22Rv1 (cell line): ENCODE measurements around the gene LGALS16.

ENCODE experiments used
- H3K27ac ChIP-seq: fragments of 450-650 bp; 2 replicates; pipeline ENCODE4 v1.5.1; 2017
- ZFX ChIP-seq: fragments of 450-650 bp; IDR thresholded peaks from 2 replicates; pipeline ENCODE4 v1.6.1; 2017; ENCODE audit warnings: antibody characterized with exemption, borderline replicate concordance
- TF ChIP-seq, protein P1 (sequence below): fragments of 450-650 bp; IDR thresholded peaks from 2 replicates; pipeline ENCODE4 v1.5.1; 2017; ENCODE audit warnings: mild to moderate bottlenecking

Gene LGALS16

GRCh38 chr19:39705578-39706188 lies 50.0 kb downstream of the LGALS16 start:
- TF ChIP-seq ZFX, result no peak
- TF ChIP-seq, protein P1, sequence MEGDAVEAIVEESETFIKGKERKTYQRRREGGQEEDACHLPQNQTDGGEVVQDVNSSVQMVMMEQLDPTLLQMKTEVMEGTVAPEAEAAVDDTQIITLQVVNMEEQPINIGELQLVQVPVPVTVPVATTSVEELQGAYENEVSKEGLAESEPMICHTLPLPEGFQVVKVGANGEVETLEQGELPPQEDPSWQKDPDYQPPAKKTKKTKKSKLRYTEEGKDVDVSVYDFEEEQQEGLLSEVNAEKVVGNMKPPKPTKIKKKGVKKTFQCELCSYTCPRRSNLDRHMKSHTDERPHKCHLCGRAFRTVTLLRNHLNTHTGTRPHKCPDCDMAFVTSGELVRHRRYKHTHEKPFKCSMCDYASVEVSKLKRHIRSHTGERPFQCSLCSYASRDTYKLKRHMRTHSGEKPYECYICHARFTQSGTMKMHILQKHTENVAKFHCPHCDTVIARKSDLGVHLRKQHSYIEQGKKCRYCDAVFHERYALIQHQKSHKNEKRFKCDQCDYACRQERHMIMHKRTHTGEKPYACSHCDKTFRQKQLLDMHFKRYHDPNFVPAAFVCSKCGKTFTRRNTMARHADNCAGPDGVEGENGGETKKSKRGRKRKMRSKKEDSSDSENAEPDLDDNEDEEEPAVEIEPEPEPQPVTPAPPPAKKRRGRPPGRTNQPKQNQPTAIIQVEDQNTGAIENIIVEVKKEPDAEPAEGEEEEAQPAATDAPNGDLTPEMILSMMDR, result no peak

GRCh38 chr19:39708594-39708993 lies 52.9 kb downstream of the LGALS16 start:
- TF ChIP-seq ZFX, result no peak
- TF ChIP-seq, protein P1, result no peak
- H3K27ac ChIP-seq, result no peak overlapping the region

More at GRCh38 chr19:39705578-39706188, 50.0 kb downstream of the LGALS16 start:
- H3K27ac ChIP-seq, result no peak overlapping the region

DNA sequence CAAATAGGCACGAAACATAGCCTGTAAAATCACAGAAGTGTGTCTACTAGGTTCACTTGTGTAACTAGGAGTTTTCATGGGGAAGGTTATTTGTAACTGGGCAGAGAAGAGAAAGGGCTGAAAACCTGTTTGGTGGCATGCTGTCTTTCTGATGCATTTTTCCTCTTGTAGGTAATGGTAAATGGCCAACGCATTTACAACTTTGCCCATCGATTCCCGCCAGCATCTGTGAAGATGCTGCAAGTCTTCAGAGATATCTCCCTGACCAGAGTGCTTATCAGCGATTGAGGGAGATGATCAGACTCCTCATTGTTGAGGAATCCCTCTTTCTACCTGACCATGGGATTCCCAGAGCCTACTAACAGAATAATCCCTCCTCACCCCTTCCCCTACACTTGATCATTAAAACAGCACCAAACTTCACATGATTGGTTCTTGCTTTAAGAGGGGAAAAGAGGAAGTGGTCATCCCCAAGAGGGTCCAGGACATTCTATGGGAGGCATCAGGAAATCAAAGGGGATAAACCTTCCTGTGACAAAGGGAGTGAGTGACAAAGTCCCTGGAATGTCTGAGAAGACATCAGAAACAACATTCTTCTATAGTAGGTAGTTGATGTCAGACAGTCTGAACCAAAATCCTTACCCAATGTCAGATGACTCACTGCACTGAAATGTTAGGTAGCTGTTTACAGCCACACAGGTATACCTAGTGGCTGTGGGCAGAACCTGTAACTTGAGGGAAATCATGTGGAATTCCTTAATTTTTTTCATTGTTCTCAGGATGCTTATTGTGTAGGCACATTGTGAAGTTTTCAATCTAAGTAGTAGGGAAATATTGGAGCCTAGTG lies 53.5 kb downstream of the LGALS16 start:
- TF ChIP-seq, protein P1, result no peak
- TF ChIP-seq ZFX, result no peak
- no peak overlapping the region for H3K27ac ChIP-seq
